HTR-8/SVneo (cell line): Measurements from ENCODE around the gene HTRA3.

Source experiments
- DNase-seq: peaks from one replicate; pipeline ENCODE4 v3.0.0; 2011; ENCODE audit warnings: low spot score, mixed read lengths; ENCODE audit not compliant: insufficient read length
- FAIRE-seq: peaks from 2 replicates; lab custom pipeline; 2011; peaks lifted over from hg19 to GRCh38; lab: Jason Lieb, UNC

The HTRA3 gene

DNA sequence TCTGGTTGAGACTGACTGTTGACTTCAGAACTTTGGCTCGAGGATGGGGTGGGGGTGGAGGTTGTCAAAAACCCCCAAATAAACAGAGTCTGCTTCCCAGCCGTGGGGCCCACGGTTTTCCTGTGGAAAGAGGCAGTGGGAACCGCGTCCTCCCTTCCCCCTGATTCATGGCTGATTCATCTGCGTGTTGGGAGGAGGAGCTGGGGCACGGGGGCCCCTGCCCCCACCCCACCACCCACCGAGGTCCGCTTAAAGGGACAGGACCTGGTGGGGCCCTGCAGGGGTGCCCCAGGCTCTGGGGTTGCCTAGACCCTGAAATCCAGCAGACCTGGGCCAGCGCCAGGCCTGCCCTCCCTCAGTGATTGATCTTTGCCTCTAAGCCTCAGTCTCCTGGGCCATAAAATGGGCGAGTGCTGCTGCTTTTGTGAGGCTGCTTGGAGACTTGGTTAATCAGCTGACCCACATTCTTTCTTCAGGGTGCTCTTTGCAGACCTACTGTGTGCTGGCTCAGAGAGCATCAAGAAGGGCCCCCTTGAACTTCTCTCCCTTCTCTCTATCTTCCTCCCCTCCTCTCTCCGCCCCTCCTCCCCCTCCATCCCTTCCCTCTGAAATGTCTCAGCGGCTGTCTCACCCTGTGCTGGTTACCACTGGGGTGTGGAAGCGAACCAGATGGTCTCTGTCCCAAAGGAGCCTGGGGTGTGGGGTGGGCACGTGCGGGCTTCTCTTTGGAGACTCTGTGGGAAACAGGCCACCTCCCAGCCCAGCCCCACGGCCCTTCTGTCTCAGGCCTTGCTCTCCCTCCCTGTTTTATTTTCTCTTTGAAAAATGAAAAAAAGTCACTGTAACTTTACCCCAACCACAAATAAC is 9.1 kb downstream of the HTRA3 start:
- FAIRE-seq: no peak
- peak; percentile 77 for DNase-seq

DNA sequence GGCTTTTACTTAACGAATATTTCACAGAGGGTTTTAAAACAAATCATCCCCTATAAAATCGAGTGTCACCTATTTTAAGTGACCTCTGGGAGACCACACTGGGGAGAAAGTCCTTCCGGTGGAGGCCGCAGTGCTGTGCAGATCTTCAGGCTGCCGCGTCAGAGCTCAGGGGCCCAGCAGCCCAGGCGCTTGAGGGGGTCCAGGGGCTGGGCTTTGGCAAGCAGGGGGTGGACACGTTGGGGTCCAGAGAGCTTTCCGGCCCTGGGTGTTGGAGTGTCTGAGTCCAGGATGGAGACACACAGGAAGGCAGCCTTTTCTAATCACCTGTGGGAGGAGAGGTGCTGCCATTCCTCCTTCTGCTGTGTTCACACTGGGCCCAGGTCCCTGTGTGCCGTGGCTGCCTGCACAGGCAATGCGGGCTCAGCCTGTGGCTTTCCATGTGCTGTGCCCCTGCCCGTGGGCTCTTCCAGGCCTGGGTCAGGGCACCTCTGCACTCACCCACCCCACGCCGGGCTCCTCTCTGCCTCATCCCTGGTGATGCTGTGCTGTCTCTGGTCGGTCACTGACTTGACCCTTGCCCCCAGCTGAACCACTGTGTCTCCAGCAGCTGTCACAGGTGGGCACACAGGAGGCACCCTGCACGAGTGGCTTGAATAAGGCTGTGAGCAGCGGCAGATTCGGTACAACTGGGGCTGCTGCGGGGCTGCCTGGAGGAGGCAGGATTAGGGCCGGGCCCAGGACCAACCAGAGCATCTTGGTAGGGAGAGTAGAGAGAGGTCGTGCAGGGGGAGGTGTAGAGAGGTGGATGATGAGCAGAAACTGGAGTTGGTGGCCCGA is 10.0 kb downstream of the HTRA3 start:
- FAIRE-seq (no peak), DNase-seq (no peak)

DNA sequence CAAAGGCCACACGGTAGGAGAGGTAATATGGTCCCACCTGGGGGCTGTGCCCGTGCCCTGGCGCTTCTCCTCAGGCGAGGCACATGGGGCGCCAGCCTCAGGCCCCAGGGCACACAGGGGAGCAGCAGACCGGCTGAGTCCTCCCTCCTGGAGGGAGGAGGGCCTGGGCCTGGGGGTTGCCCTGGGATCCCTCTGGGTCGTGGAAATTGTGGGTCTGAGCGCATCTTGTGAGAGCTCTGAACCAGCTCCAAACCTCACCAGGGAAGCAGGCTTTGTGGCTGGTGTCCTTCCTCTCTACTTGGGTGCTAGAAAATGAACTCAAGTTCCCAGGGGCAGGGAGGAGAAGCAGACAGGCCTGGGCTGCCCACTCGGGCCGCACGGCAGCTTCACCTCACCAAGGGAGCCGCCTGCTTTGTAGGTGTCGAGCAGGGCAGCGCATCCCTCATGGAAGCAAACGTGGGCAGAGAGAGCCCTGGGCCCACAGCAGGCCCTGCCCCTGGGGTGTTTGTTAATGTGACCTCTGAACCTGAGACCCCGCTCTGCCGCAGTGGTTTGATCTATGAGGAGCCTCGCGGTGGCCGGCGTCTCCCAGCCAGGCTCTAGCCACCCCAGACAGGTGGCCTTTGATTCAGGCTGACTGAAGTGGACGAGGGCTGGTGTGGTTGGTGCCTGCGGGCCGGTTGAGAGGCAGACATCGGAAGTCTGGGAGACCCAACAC is 10.8 kb downstream of the HTRA3 start:
- no peak for DNase-seq
- no peak for FAIRE-seq

DNA sequence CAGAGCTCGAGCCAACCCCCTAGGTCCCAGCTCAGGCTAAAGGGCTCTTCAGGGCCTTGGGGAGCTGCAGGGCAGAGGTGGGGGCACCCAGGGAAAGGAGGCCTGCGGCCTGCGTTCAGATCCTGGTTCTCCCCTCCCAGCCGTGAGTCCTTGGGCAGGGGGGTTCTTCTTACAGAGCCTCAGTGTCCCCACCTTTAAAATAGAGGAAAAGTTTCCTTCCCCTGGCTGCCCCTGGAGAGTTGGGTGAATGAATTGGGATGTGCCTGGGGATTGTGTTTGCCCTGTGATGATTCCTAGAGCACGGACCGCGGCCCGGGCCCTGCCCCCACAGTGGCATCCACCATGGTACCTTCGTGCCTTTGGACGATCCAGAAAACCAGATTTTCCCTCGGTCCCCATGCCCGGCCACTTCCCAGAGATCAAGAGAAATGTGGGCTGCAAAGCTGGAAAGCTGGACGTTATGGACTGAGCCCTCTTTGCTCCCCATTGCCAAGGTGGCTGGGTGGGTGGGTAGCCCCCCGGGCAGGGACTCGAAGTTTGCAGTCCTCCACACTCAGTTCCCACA is 11.4 kb downstream of the HTRA3 start:
- DNase-seq (no peak), FAIRE-seq (no peak)

DNA sequence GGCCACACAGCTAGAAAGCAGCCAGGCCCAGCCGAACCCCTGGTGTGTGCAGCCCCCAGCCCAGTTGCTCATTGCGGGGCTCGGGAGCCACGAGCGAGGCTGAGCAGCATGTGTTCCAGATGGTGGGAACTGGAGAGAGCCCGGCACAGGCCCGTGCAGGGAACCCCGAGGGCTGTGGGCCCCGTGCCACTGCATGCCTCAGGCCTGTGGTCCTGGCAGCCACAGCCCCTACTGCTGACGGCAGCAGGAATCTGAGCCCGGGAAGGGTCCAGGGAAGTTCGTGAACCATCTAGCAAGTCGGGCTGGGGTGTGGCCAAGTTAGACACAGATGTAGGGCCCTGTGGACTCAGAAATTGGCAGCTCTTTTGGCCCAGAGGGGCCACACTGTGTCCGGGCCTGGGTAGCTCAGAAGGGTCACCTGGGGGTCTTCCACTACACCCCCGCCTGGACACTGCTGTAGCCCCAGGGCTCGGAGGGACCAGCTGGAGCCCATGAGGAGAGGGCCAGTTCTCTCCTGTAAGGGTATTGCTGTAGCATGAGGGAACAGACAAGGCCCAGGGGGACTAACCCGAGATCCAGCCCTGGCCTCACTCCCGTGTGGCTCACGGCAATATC is 12.1 kb downstream of the HTRA3 start:
- FAIRE-seq (no peak), DNase-seq (no peak)

DNA sequence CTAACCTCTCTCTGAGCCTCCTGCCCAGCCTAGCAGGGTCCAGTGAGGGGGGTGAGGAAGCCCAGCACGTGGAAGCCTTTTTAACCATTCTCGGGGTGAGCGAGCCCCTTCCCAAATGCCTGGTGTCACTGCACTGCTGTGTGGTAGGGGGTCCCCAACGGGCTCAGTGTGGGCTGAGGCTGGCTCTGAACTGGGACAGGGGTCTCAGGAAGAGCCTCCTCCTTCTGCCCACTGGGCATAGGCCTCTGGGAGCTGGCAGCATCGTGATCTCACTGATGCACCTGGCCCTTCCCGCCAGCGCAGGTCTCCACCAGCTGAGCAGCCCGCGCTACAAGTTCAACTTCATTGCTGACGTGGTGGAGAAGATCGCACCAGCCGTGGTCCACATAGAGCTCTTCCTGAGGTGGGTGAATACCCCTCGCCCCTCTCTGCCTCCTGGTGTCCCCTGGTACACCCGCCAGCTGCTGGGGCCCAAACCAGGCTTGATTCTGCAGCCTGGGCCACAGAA is 12.6 kb downstream of the HTRA3 start:
- DNase-seq (no peak), FAIRE-seq (no peak)

DNA sequence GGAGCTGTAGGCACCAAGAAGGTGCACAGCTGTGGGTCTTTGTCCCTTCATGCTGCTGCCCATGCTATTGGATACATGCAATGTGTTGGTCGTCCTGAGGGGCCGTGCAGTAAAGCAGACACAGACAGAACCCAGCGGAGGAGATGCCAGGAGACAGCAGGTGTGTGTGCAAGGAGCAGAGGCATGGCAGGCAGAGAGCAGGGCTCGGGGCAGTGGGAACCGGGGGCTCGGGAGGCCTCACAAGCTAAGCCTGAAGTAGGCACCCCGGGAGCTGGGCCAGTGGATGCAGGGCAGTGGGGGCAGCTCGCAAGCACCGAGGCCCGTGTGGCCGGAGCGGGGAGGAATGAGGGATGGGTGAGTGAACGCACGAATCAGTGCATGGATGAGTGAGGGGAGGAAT is 13.2 kb downstream of the HTRA3 start:
- no peak for FAIRE-seq
- no peak for DNase-seq

- no peak for DNase-seq
- no peak for FAIRE-seq
Observed at GRCh38 chr4:8283161-8283560, 13.6 kb downstream of the HTRA3 start.

- DNase-seq: no peak
- FAIRE-seq: no peak
Observed at GRCh38 chr4:8283631-8284121, 14.1 kb downstream of the HTRA3 start.

DNA sequence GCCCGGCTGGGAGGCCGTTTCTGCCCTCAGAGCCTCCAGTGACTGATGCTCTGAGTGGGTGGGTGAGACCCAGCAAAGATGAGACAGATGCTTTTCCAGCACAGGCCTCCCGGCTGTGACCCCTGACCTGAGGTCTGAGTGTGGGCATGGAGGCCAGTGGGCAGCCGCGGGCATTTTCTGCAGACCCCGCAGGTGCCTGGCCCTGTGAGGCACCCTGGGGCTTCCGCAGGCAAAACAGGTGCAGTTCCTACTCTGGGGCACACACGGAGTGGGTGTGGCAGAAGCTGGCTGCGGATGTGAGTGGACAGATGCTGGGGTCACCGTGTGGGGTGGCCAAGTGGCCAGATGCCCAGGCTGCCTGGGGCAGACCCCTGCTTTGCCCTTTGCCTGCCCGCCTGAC is 14.8 kb downstream of the HTRA3 start:
- DNase-seq (no peak), FAIRE-seq (no peak)

DNA sequence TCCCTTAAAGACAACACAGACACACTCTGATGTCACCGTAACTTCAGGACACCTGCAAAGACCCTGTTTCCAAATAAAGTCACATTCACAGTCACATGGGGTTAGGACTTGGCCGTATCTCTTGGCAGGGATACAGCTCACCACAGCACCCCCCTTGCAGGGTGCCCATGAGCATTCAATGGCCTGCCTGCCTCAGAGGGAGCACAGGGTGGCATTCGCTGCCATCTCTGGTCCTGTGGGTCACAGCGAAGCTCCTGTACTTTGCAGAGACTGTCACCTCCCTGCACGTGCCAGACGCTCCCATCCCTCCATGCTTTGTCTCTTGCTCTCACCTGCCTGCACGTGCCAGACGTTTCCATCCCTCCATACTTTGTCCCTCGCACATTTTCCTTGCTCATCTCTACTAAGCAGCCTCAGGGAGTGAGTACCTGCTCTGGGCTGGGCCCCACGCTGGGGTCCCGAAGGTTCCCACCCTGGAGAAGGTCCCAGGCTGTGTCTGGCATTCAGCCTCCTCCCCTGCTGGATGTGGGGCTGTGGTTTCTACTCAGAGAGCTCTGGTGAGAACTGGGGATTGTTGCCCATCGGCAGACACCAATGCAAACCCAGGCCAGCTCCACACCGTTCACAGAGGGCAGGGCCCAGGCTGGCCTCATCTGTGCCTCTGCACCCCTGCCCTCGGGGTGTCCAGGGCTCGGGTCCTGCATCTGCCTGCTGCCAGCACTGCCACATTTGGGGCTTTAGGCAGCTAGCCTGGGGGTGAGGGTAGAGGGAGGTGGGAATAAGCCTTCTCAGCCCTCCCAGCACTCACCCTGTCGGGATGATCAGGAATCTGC is 15.8 kb downstream of the HTRA3 start:
- FAIRE-seq (no peak), DNase-seq (no peak)

GRCh38 chr4:8285976-8286718 is 16.6 kb downstream of the HTRA3 start:
- no peak for DNase-seq
- no peak for FAIRE-seq

DNA sequence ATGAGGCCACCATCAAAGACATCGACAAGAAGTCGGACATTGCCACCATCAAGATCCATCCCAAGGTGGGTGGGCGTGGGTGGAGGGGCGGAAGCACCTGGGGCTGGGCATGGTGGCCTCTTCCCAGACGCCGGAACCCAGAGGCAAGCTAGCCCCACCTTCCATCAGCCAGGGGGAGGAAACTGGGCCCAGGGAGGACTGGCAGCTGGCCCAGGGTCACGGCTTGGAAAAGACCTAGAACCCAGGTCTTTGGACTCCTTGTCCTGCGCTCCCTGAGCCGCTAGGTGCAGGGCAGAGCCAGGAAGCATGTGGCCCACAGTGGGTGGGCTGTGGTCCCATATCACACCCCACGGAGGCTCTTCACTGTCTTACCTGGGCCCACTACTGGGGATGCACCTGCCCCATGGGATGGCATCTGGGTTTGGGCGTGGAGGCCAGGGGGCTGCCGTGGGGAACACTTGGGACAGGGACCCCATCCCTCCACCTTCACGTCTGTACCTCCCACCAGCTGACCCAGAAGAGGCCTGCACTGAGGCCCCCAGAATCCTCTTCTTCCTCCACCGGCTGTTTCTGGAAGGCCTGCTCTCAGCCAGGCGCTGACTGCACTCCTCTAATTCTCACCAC is 17.3 kb downstream of the HTRA3 start:
- FAIRE-seq (no peak), DNase-seq (no peak)

DNA sequence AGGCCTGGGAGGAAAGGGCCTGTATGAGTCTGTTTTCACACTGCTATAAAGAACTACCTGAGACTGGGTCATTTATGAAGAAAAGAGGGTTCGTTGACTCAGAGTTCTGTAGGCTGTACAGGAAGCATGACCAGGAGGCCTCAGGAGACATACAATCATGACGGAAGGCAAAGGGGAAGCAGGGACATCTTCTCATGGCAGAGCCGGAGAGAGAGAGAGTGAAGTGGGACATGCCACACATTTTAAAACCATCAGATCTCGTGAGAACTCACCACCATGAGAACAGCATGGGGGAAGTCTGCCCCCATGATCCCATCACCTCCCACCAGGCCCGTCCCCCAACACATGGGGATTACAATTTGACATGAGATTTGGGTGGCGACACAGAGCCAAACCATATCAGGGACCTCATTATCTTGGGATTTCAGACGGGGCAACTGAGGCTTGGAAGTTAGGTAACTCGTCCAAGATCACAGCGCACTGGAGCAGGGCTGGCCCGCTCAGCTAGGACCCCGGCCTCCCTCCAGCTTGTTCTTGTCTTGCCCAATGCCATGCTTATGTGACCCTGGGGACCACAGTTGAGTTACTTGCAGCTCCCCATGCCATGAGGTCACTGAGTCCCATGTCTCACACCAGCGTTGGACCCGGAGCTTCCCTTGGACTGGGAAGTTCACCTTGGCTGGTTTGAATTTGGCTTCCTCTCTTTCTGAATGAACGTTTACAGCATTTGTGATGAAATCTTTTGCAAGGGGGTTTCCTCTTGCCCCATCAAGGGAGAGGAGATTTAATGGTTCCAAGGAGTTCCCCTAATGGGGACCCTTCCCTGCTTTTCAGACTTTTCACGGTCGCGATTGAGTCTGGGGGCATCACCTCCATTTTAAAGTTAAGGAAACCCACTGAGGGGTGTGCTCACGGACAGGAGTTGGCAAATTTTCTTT is 18.1 kb downstream of the HTRA3 start:
- no peak for FAIRE-seq
- DNase-seq: no peak

GRCh38 chr4:8289151-8289750 is 19.7 kb downstream of the HTRA3 start:
- FAIRE-seq (no peak), DNase-seq (no peak)
